Measurements from ENCODE around the gene TRPV3.
"Not testable (repeated sequence)": the region's sequence is repeated elsewhere in the genome, so short reads cannot be mapped to it uniquely, and the experiment has no call there.

The TRPV3 gene

DNA sequence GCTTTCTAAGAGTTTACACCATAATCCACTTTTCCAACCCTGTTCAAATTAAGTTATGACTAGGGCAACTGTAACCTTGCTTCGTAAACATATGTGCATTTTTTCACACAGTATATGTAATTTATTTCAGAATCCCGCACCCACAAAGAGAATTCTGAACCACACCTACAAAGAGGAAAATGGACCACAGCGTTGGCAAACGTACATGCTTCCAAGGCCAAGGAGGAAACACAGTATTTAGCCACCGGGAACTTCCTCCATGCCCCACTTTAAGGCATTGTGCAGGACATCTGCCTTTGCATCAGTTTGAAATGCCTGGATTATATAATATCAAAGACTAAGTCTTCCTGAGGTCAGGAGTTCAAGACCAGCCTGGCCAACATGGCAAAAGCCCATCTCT, 88.1 kb downstream of the TRPV3 start:
- Histone ChIP-seq H3K4ac (ENCODE audit: low read depth, low read length) (no peak overlapping the region), H2AFZ (ENCODE audit: insufficient read depth, low read length, poor library complexity) (no peak overlapping the region), H2BK12ac (ENCODE audit: low read length) (no peak overlapping the region), H3K79me2 (ENCODE audit: control insufficient read depth, insufficient read depth, low read length, poor library complexity) (no peaks in the 10 kb centered on the region), H3K4me1 (ENCODE audit: control insufficient read depth in 1 of 2, insufficient read depth in 2 of 2, low read length in 2 of 2) (no peaks in the 10 kb centered on the region), H3K4me3 (ENCODE audit: low read depth, low read length) (no peak overlapping the region), H3K9me3 (ENCODE audit: insufficient read depth, low read depth, low read length) (no peaks in the 10 kb centered on the region), H4K8ac (ENCODE audit: low read depth, low read length) (no peak overlapping the region), H3K27ac (ENCODE audit: low read depth, low read length) (no peak overlapping the region), H4K12ac (ENCODE audit: low read depth, low read length) (no peak overlapping the region), H3K9ac (ENCODE audit: low read length) (no peak overlapping the region), H3K14ac (ENCODE audit: low read length) (no peak overlapping the region), H2BK120ac (ENCODE audit: insufficient read depth, low read length, poor library complexity) (no peak overlapping the region), H2BK5ac (ENCODE audit: low read depth, low read length, poor library complexity) (no peak overlapping the region), H2AK5ac (ENCODE audit: low read length) (no peak overlapping the region), H3K4me2 (ENCODE audit: low read length) (no peak overlapping the region), H4K91ac (ENCODE audit: low read depth, low read length) (no peak overlapping the region), H3K18ac (ENCODE audit: low read length) (no peak overlapping the region), H3K36me3 (ENCODE audit: control insufficient read depth in 1 of 2, insufficient read depth in 2 of 2, low read length in 2 of 2) (no peaks in the 10 kb centered on the region), H3K23ac (ENCODE audit: low read length) (no peak overlapping the region), H3K27me3 (ENCODE audit: insufficient read depth, low read length) (no peaks in the 10 kb centered on the region), H3K79me1 (ENCODE audit: low read length) (no peaks in the 10 kb centered on the region)
- WGBS (ENCODE audit: extremely low coverage, insufficient coverage, insufficient read length), result no CpG with 5 or more reads among the region's 5 CpGs
- no peak for DNase-seq

DNA sequence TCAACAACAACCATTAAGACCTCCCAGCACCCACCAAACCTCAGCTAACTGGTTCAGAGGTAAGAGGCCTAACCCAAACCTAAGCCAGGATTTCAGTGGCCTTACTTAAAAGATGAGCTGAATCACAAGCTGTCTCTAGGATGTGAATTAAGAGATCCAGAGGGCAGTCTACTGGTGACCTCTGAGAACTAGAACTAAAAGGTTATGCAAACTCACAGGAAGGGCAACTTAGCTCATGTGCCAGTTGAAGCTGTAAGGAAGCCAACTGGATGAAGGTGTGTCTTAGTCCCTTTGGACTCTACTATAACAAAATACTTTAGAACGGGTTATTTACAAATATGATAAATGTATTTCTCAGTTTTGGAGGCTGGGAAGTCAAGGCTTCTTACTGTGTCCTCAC, 91.3 kb downstream of the TRPV3 start:
- not testable (repeated sequence) for H2BK120ac ChIP-seq (ENCODE audit: insufficient read depth, low read length, poor library complexity); H2BK12ac ChIP-seq (ENCODE audit: low read length); H3K27ac ChIP-seq (ENCODE audit: low read depth, low read length)

More for the DNA sequence above, 91.3 kb downstream of the TRPV3 start:
- H4K8ac ChIP-seq (ENCODE audit: low read depth, low read length); H4K12ac ChIP-seq (ENCODE audit: low read depth, low read length); H3K79me1 ChIP-seq (ENCODE audit: low read length); H3K18ac ChIP-seq (ENCODE audit: low read length); H3K36me3 ChIP-seq (ENCODE audit: control insufficient read depth in 1 of 2, insufficient read depth in 2 of 2, low read length in 2 of 2); H4K91ac ChIP-seq (ENCODE audit: low read depth, low read length); H3K14ac ChIP-seq (ENCODE audit: low read length); H3K4me1 ChIP-seq (ENCODE audit: control insufficient read depth in 1 of 2, insufficient read depth in 2 of 2, low read length in 2 of 2); H2AK5ac ChIP-seq (ENCODE audit: low read length); H2AFZ ChIP-seq (ENCODE audit: insufficient read depth, low read length, poor library complexity); H3K4me2 ChIP-seq (ENCODE audit: low read length); DNase-seq; H3K4ac ChIP-seq (ENCODE audit: low read depth, low read length); H3K9ac ChIP-seq (ENCODE audit: low read length); H3K9me3 ChIP-seq (ENCODE audit: insufficient read depth, low read depth, low read length); H3K79me2 ChIP-seq (ENCODE audit: control insufficient read depth, insufficient read depth, low read length, poor library complexity); H3K27me3 ChIP-seq (ENCODE audit: insufficient read depth, low read length); H3K4me3 ChIP-seq (ENCODE audit: low read depth, low read length); H2BK5ac ChIP-seq (ENCODE audit: low read depth, low read length, poor library complexity); H3K23ac ChIP-seq (ENCODE audit: low read length): not testable (repeated sequence)
- WGBS (ENCODE audit: extremely low coverage, insufficient coverage, insufficient read length), result no CpG with 5 or more reads among the region's 1 CpG

Measured in trophoblast cell (in vitro differentiated cells and primary cell).